GM12801 (cell line): ENCODE results near the gene FFAR1.

Source experiments
- TF ChIP-seq, protein P1 (sequence below): IDR thresholded peaks from one replicate; pipeline ENCODE4 v1.5.1; 2011; ENCODE audit warnings: control low read depth; ENCODE audit not compliant: insufficient read length; ENCODE audit errors: extremely low read depth

FFAR1 gene

DNA sequence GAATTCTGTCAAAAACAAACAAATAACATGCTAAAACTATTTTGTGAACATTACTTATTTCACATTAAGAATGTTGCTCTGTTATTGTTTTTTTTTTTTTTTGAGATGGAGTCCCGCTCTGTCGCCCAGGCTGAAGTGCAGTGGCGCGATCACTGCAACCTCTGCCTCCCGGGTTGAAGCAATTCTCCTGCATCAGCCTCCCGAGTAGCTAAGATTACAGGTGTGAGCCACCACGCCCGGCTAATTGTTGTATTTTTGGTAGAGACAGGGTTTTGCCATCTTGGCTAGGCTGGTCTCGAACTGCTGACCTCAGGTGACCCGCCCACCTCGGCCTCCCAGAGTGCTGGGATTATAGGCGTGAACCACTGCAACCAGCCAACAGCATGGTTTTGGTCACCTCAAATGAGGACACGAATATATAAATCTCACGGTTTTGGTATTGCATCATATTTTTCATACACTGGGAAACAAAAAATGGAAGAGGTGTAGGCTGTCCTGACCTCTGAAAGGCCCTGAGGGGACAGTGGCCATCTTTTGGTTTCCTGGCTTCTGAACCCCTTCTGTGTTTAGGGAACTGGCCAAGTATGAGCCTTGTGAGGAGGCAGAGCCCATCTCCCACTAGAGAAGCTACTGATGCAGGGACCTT lies 48.7 kb downstream of the FFAR1 start:
- TF ChIP-seq, protein P1, sequence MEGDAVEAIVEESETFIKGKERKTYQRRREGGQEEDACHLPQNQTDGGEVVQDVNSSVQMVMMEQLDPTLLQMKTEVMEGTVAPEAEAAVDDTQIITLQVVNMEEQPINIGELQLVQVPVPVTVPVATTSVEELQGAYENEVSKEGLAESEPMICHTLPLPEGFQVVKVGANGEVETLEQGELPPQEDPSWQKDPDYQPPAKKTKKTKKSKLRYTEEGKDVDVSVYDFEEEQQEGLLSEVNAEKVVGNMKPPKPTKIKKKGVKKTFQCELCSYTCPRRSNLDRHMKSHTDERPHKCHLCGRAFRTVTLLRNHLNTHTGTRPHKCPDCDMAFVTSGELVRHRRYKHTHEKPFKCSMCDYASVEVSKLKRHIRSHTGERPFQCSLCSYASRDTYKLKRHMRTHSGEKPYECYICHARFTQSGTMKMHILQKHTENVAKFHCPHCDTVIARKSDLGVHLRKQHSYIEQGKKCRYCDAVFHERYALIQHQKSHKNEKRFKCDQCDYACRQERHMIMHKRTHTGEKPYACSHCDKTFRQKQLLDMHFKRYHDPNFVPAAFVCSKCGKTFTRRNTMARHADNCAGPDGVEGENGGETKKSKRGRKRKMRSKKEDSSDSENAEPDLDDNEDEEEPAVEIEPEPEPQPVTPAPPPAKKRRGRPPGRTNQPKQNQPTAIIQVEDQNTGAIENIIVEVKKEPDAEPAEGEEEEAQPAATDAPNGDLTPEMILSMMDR: no peak

DNA sequence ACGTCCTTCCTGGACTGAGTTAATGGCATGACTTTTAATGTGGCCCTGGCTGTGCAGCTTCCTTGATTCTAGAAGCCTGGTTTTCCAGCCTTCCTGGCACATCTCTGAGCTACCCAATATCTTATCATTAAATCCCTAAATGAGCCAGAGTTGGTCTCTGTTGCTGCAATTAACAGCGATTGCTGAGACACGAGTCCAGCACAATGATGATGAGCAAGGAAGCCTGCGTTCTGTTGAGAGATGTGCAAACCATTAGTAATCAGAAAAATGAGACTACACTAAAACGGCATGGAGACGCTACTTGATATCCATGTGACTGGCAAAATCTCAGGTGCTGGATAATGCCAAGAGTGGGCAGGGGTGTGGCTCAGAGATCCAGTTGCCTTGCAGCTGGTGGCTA lies 49.4 kb downstream of the FFAR1 start:
- TF ChIP-seq, protein P1: no peak
